PC-9 (cell line): ENCODE results near the gene PATL2. TPM values are rescaled to one million over a fixed set of nuclear protein-coding genes. Genes with fewer than 3 reads are reported as not detected.

Experiments
- BruUV-seq: library from RNA; stranded (reverse); fragments of 400-500 nt; replicated peaks from 2 replicates; lab custom pipeline; 2021; lab: Mats Ljungman, UMichigan
- CTCF ChIA-PET: fragments of 300-600 bp; sonication (Branson Sonifier 250); formaldehyde crosslinking; loops from one replicate; lab custom pipeline; 2022; ENCODE audit warnings: antibody characterized with exemption; lab: Charles Lee
- POLR2A ChIA-PET: fragments of 300-600 bp; sonication (Branson Sonifier 250); formaldehyde crosslinking; loops from one replicate; lab custom pipeline; 2022; ENCODE audit warnings: antibody characterized with exemption; ENCODE audit not compliant: unreplicated experiment; lab: Charles Lee
- DNase-seq, 2 experiments: peaks; one replicate each; pipeline versions ENCODE4 v3.0.0 to v3.0.0-alpha.2; 2015 to 2022; ENCODE audit warnings: mixed read lengths in 1 of 2
- H2AFZ ChIP-seq: fragments of 200-600 bp; sonication (generic); 2 replicates; pipeline ENCODE4 v1.8.1; 2017; ENCODE audit warnings: antibody characterized with exemption
- H3F3A ChIP-seq: fragments of 200-600 bp; sonication (generic); 2 replicates; pipeline ENCODE4 v1.8.1; 2017; ENCODE audit warnings: antibody characterized with exemption, mild to moderate bottlenecking, low read depth; ENCODE audit not compliant: insufficient read depth
- H3K27ac ChIP-seq: fragments of 200-600 bp; sonication (generic); 2 replicates; pipeline ENCODE4 v1.6.1; 2016; ENCODE audit warnings: mixed run types
- H3K27me3 ChIP-seq: fragments of 200-600 bp; sonication (generic); 2 replicates; pipeline ENCODE4 v1.6.1; 2016; ENCODE audit warnings: low read depth, mixed run types; ENCODE audit not compliant: insufficient read depth
- H3K36me3 ChIP-seq: fragments of 200-600 bp; sonication (generic); 2 replicates; pipeline ENCODE4 v1.6.1; 2016; ENCODE audit warnings: low read depth, mixed run types
- H3K4me1 ChIP-seq: fragments of 200-600 bp; sonication (generic); replicated peaks from 2 replicates; pipeline ENCODE4 v1.6.1; 2016; ENCODE audit warnings: mixed run types; ENCODE audit not compliant: insufficient read depth
- H3K4me2 ChIP-seq: fragments of 200-600 bp; sonication (generic); 2 replicates; pipeline ENCODE4 v1.6.1; 2017; ENCODE audit warnings: mixed run types
- H3K4me3 ChIP-seq: fragments of 200-600 bp; sonication (generic); 2 replicates; pipeline ENCODE4 v1.6.1; 2016; ENCODE audit warnings: mixed run types
- H3K79me2 ChIP-seq: fragments of 200-600 bp; sonication (generic); 2 replicates; pipeline ENCODE4 v1.6.1; 2017; ENCODE audit warnings: low read depth, mixed run types
- H3K9me2 ChIP-seq: fragments of 200-600 bp; sonication (generic); 2 replicates; pipeline ENCODE4 v1.8.1; 2017; ENCODE audit warnings: mild to moderate bottlenecking; ENCODE audit not compliant: insufficient read depth
- H3K9me3 ChIP-seq: fragments of 200-600 bp; sonication (generic); 2 replicates; pipeline ENCODE4 v1.8.1; 2016; ENCODE audit warnings: low read depth; ENCODE audit not compliant: insufficient read depth
- H4K20me1 ChIP-seq: fragments of 200-600 bp; sonication (generic); 2 replicates; pipeline ENCODE4 v1.8.1; 2017; ENCODE audit not compliant: insufficient read depth
- CTCF ChIP-seq: fragments of 200-600 bp; sonication (generic); conservative IDR thresholded peaks from 2 replicates; pipeline ENCODE4 v1.6.1; 2017; ENCODE audit warnings: mixed run types, antibody characterized with exemption, mild to moderate bottlenecking, moderate library complexity
- EZH2 ChIP-seq: fragments of 200-600 bp; sonication (generic); IDR thresholded peaks from 2 replicates; pipeline ENCODE4 v1.8.0; 2017; ENCODE audit warnings: antibody characterized with exemption, low read depth
- intact Hi-C: fragments of 100-400 bp; cut with micrococcal nuclease; formaldehyde crosslinking; loops from one replicate; pipeline ENCODE4 v1.10.0; 2022; ENCODE audit not compliant: unreplicated experiment
- total RNA-seq: library from RNA; stranded (reverse); gene quantifications from 2 replicates; pipeline ENCODE4 v1.2.3, GENCODE V29; 2021

PATL2 gene
- total RNA-seq, 1 experiment from 2014 or later = 0.61 TPM

- ChIA-PET CTCF (no interaction called here), POLR2A (no interaction called here)
- intact Hi-C loops = no loop called here
Observed at GRCh38 chr15:44656913-44657312, 54.2 kb downstream of the PATL2 start.

GRCh38 chr15:44656298-44656697, 54.8 kb downstream of the PATL2 start:
- Histone ChIP-seq H3F3A (no peaks in the 10 kb centered on the region), H3K4me1 (no peaks in the 10 kb centered on the region), H4K20me1 (no peaks in the 10 kb centered on the region), H2AFZ (no peak overlapping the region), H3K27me3 (no peaks in the 10 kb centered on the region), H3K27ac (no peak overlapping the region), H3K9me2 (no peaks in the 10 kb centered on the region), H3K9me3 (no peaks in the 10 kb centered on the region), H3K79me2 (peaks cover 6% of the 10 kb centered on the region), H3K4me3 (no peak overlapping the region), H3K36me3 (peaks cover 4% of the 10 kb centered on the region; the same call in 1 of the 2 replicates), H3K4me2 (no peak overlapping the region)
- no peak for DNase-seq
- ChIA-PET CTCF (no interaction called here), POLR2A (no interaction called here)
- TF ChIP-seq EZH2 = no peak
- TF ChIP-seq CTCF = no peak
- intact Hi-C loops = no loop called here
- no TSS peak for BruUV-seq

More at GRCh38 chr15:44656913-44657312, 54.2 kb downstream of the PATL2 start:
- Histone ChIP-seq H3K4me1 (peaks cover 4% of the 10 kb centered on the region), H3K9me3 (no peaks in the 10 kb centered on the region), H3K27ac (no peak overlapping the region), H3K79me2 (peaks cover 11% of the 10 kb centered on the region), H3K4me3 (no peak overlapping the region), H3K36me3 (peaks cover 4% of the 10 kb centered on the region; the same call in 1 of the 2 replicates), H3K27me3 (no peaks in the 10 kb centered on the region), H3K4me2 (no peak overlapping the region), H4K20me1 (no peaks in the 10 kb centered on the region), H3K9me2 (no peaks in the 10 kb centered on the region), H2AFZ (no peak overlapping the region), H3F3A (no peaks in the 10 kb centered on the region)
- DNase-seq = no peak
- TF ChIP-seq EZH2 = no peak
- no peak for TF ChIP-seq CTCF
- BruUV-seq = no TSS peak

- no peak overlapping the region for H3K4me3 ChIP-seq
- H3K27me3 ChIP-seq = no peaks in the 10 kb centered on the region
- intact Hi-C loops = no loop called here
- DNase-seq = no peak
- no peaks in the 10 kb centered on the region for H3K9me3 ChIP-seq
- H3K4me2 ChIP-seq = no peak overlapping the region
- H3K36me3 ChIP-seq = no peaks in the 10 kb centered on the region
- POLR2A ChIA-PET = no interaction called here
- no peak overlapping the region for H2AFZ ChIP-seq
- BruUV-seq = no TSS peak
- H3K4me1 ChIP-seq = no peaks in the 10 kb centered on the region
- no peaks in the 10 kb centered on the region for H3F3A ChIP-seq
- H3K79me2 ChIP-seq = no peaks in the 10 kb centered on the region
- no peak overlapping the region for H3K27ac ChIP-seq
- H3K9me2 ChIP-seq = no peaks in the 10 kb centered on the region
- no peak for TF ChIP-seq CTCF
- no peak for TF ChIP-seq EZH2
- no peaks in the 10 kb centered on the region for H4K20me1 ChIP-seq
- CTCF ChIA-PET = no interaction called here
Observed at GRCh38 chr15:44654858-44655257, 56.3 kb downstream of the PATL2 start.
